Inflammatory macrophage treated with lipopolysaccharide for 1 hour (primary cell): ENCODE data around the gene RNF115.

ENCODE experiments used
- DNase-seq, 2 donors: peaks; one replicate each; pipeline ENCODE4 v3.0.0-alpha.2; 2020 to 2022

RNF115 gene

GRCh38 chr1:145692785-145693443 is 131.0 kb downstream of the RNF115 start:
- DNase-seq = no peak

GRCh38 chr1:145690587-145691558 is 133.0 kb downstream of the RNF115 start:
- no peak for DNase-seq

- DNase-seq = no peak
Measured at GRCh38 chr1:145689922-145690321, 134.0 kb downstream of the RNF115 start.

GRCh38 chr1:145688924-145689323 is 135.0 kb downstream of the RNF115 start:
- no peak for DNase-seq
